Loucy (cell line): ENCODE results near the gene LNPEP.

Source experiments
- EZH2phosphoT487 ChIP-seq: fragments of 200-600 bp; IDR thresholded peaks from 2 replicates; pipeline ENCODE4 v1.6.1; 2018; ENCODE audit warnings: antibody characterized with exemption, mild to moderate bottlenecking, moderate library complexity, borderline replicate concordance
- TF ChIP-seq, protein P1 (sequence below): fragments of 200-600 bp; sonication (generic); conservative IDR thresholded peaks from 2 replicates; pipeline ENCODE4 v1.5.1; 2014; ENCODE audit warnings: mild to moderate bottlenecking, antibody characterized with exemption, low read length

DNA sequence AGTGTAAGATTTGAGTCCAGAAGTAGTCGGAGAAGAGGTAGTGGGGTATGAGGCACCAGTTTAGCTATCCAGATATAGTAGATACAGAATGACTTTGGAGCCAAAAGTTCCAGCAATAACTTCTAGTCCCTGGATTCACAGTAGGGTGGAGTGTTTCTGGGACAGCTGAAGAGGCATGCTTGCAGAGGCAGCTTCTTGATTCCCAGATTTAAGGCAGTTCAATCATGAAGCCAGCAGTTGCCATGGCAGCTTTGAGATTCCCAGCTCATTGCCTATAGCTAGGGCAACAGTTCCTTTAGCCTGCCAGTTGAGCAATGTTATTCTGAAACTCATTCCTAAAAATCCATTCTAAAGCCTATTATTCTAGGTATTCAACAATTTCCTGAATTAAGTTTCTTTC lies 127.4 kb downstream of the LNPEP start:
- TF ChIP-seq, protein P1, sequence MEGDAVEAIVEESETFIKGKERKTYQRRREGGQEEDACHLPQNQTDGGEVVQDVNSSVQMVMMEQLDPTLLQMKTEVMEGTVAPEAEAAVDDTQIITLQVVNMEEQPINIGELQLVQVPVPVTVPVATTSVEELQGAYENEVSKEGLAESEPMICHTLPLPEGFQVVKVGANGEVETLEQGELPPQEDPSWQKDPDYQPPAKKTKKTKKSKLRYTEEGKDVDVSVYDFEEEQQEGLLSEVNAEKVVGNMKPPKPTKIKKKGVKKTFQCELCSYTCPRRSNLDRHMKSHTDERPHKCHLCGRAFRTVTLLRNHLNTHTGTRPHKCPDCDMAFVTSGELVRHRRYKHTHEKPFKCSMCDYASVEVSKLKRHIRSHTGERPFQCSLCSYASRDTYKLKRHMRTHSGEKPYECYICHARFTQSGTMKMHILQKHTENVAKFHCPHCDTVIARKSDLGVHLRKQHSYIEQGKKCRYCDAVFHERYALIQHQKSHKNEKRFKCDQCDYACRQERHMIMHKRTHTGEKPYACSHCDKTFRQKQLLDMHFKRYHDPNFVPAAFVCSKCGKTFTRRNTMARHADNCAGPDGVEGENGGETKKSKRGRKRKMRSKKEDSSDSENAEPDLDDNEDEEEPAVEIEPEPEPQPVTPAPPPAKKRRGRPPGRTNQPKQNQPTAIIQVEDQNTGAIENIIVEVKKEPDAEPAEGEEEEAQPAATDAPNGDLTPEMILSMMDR = no peak
- TF ChIP-seq EZH2phosphoT487 = no peak
